ENCODE measurements around the gene CAPZA1. TPM values are rescaled to one million over a fixed set of nuclear protein-coding genes. Genes with fewer than 3 reads are reported as not detected.

The CAPZA1 gene
- total and polyA plus RNA-seq, 10 of the 15 experiments (the other 5 are each of a cell fraction or from before 2014, with no cell fraction given): 187 to 886 (median 278) TPM

DNA sequence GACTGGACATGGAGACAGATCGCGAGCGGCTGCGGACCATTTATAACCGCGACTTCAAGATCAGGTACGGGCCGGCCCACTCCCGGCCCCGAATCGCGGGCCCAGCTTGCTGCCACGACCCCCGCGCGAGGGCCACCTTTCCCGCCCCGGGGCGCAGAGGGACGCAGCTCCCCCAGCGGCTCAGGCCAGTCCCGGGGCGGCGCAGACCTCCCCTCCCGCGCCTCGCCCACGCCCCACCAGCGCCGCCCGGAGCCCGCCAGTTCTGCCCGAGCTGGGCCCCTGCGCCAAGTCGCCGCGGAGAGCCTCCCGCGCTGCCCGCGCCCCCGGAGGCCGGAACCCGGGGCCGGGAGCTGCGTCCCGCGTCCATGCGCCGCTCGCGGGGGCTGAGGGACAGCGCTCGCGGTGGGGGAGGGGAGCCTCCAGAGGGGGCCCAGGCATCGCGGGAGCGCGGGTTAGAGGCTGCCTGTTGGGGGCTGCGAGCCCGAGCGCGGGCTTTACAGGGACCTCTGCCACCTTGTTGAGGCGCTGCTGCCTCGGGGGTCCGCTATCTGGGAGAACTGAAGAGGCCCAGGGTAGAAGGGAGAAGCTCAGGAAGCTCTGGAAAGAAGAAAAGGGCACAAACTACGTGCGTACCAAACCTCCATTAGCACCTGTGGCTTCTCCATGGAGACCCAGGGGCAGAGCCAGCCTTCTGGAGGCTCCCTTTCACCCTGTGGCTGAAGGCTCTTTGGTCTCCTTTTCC is 55.5 kb downstream of the CAPZA1 start (continued):
- peak; percentile 86 for TF ChIP-seq GATAD2B (conservative IDR thresholded peaks at IDR 0.05; ENCODE audit: low read depth)
- TF ChIP-seq PAX8 (IDR thresholded peaks at IDR 0.05): no peak
- peak; percentile 83 for TF ChIP-seq SMARCA5 (IDR thresholded peaks at IDR 0.05)
- TF ChIP-seq KAT2A (conservative IDR thresholded peaks at IDR 0.05; ENCODE audit: control insufficient read depth, low read depth, low read length): no peak
- TF ChIP-seq FOS (IDR thresholded peaks at IDR 0.05; ENCODE audit: borderline replicate concordance, extremely low read depth, insufficient read length): no peak
- TF ChIP-seq, protein P1, sequence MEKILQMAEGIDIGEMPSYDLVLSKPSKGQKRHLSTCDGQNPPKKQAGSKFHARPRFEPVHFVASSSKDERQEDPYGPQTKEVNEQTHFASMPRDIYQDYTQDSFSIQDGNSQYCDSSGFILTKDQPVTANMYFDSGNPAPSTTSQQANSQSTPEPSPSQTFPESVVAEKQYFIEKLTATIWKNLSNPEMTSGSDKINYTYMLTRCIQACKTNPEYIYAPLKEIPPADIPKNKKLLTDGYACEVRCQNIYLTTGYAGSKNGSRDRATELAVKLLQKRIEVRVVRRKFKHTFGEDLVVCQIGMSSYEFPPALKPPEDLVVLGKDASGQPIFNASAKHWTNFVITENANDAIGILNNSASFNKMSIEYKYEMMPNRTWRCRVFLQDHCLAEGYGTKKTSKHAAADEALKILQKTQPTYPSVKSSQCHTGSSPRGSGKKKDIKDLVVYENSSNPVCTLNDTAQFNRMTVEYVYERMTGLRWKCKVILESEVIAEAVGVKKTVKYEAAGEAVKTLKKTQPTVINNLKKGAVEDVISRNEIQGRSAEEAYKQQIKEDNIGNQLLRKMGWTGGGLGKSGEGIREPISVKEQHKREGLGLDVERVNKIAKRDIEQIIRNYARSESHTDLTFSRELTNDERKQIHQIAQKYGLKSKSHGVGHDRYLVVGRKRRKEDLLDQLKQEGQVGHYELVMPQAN (conservative IDR thresholded peaks at IDR 0.05): peak; percentile 63
- no peak for TF ChIP-seq SUPT20H (IDR thresholded peaks at IDR 0.05; ENCODE audit: borderline replicate concordance, control insufficient read depth, low read depth, low read length)
- TF ChIP-seq BACH1 (IDR thresholded peaks at IDR 0.05; ENCODE audit: borderline replicate concordance): peak; percentile 45
- peak in 1 of 2 experiments; percentile 79; a peak in 1 of 3 replicates for TF ChIP-seq EGR1 (IDR thresholded peaks at IDR 0.05; ENCODE audit: borderline replicate concordance in 1 of 2, low read depth in 2 of 2, low read length in 2 of 2)
- TF ChIP-seq HDGF (IDR thresholded peaks at IDR 0.05): no peak
- TF ChIP-seq SMAD1 (IDR thresholded peaks at IDR 0.05; ENCODE audit: low read depth, partially characterized antibody): no peak
- TF ChIP-seq, protein P2, sequence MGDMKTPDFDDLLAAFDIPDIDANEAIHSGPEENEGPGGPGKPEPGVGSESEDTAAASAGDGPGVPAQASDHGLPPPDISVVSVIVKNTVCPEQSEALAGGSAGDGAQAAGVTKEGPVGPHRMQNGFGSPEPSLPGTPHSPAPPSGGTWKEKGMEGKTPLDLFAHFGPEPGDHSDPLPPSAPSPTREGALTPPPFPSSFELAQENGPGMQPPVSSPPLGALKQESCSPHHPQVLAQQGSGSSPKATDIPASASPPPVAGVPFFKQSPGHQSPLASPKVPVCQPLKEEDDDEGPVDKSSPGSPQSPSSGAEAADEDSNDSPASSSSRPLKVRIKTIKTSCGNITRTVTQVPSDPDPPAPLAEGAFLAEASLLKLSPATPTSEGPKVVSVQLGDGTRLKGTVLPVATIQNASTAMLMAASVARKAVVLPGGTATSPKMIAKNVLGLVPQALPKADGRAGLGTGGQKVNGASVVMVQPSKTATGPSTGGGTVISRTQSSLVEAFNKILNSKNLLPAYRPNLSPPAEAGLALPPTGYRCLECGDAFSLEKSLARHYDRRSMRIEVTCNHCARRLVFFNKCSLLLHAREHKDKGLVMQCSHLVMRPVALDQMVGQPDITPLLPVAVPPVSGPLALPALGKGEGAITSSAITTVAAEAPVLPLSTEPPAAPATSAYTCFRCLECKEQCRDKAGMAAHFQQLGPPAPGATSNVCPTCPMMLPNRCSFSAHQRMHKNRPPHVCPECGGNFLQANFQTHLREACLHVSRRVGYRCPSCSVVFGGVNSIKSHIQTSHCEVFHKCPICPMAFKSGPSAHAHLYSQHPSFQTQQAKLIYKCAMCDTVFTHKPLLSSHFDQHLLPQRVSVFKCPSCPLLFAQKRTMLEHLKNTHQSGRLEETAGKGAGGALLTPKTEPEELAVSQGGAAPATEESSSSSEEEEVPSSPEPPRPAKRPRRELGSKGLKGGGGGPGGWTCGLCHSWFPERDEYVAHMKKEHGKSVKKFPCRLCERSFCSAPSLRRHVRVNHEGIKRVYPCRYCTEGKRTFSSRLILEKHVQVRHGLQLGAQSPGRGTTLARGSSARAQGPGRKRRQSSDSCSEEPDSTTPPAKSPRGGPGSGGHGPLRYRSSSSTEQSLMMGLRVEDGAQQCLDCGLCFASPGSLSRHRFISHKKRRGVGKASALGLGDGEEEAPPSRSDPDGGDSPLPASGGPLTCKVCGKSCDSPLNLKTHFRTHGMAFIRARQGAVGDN (IDR thresholded peaks at IDR 0.05): 0 out of 2 replicates have a peak, but pooled peaks have one; percentile 42
- TF ChIP-seq, protein P3, sequence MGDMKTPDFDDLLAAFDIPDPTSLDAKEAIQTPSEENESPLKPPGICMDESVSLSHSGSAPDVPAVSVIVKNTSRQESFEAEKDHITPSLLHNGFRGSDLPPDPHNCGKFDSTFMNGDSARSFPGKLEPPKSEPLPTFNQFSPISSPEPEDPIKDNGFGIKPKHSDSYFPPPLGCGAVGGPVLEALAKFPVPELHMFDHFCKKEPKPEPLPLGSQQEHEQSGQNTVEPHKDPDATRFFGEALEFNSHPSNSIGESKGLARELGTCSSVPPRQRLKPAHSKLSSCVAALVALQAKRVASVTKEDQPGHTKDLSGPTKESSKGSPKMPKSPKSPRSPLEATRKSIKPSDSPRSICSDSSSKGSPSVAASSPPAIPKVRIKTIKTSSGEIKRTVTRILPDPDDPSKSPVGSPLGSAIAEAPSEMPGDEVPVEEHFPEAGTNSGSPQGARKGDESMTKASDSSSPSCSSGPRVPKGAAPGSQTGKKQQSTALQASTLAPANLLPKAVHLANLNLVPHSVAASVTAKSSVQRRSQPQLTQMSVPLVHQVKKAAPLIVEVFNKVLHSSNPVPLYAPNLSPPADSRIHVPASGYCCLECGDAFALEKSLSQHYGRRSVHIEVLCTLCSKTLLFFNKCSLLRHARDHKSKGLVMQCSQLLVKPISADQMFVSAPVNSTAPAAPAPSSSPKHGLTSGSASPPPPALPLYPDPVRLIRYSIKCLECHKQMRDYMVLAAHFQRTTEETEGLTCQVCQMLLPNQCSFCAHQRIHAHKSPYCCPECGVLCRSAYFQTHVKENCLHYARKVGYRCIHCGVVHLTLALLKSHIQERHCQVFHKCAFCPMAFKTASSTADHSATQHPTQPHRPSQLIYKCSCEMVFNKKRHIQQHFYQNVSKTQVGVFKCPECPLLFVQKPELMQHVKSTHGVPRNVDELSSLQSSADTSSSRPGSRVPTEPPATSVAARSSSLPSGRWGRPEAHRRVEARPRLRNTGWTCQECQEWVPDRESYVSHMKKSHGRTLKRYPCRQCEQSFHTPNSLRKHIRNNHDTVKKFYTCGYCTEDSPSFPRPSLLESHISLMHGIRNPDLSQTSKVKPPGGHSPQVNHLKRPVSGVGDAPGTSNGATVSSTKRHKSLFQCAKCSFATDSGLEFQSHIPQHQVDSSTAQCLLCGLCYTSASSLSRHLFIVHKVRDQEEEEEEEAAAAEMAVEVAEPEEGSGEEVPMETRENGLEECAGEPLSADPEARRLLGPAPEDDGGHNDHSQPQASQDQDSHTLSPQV (IDR thresholded peaks at IDR 0.05): no peak
- TF ChIP-seq NR2C2 (IDR thresholded peaks at IDR 0.05; ENCODE audit: borderline replicate concordance, control insufficient read depth, insufficient read length, low read depth): no peak
- 0 out of 2 replicates have a peak, but pooled peaks have one; percentile 58 for TF ChIP-seq ZNF207 (IDR thresholded peaks at IDR 0.05; ENCODE audit: borderline replicate concordance)
- no peak for TF ChIP-seq SPI1 (IDR thresholded peaks at IDR 0.05; ENCODE audit: borderline replicate concordance, insufficient read depth, low read depth, low read length)
- no peak for TF ChIP-seq PML (IDR thresholded peaks at IDR 0.05; ENCODE audit: low read length)
- peak; percentile 60 for TF ChIP-seq IKZF1 (conservative IDR thresholded peaks at IDR 0.05)
- TF ChIP-seq NR2F1 (conservative IDR thresholded peaks at IDR 0.05): 0 out of 2 replicates have a peak, but pooled peaks have one; percentile 39
- no peak for TF ChIP-seq TCF7 (IDR thresholded peaks at IDR 0.05; ENCODE audit: borderline replicate concordance)
